CD4-positive, alpha-beta memory T cell (primary cell): Measurements from ENCODE around the gene KRT16. TPM values are rescaled to one million over a fixed set of nuclear protein-coding genes. Genes with fewer than 3 reads are reported as not detected.

Experiments used
- CTCF ChIA-PET: fragments of 350-600 bp; sonication (Branson Sonifier 250); formaldehyde crosslinking; loops from one replicate; lab custom pipeline; 2021; ENCODE audit warnings: inconsistent platforms; ENCODE audit not compliant: partially characterized antibody; lab: Charles Lee
- POLR2A ChIA-PET: fragments of 350-600 bp; sonication (Branson Sonifier 250); formaldehyde crosslinking; loops from one replicate; lab custom pipeline; 2021; ENCODE audit not compliant: partially characterized antibody; lab: Charles Lee
- DNase-seq, 5 donors: peaks; one replicate each; pipeline versions ENCODE4 v3.0.0 to v3.0.0-alpha.2; 2020 to 2022; ENCODE audit warnings: mixed read lengths in 1 of 5
- H3K27ac ChIP-seq: one replicate; pipeline ENCODE4 v1.7.0; 2013; ENCODE audit warnings: low read depth, low read length
- H3K27me3 ChIP-seq: 2 replicates; pipeline ENCODE4 v1.7.0; 2013; ENCODE audit warnings: mild to moderate bottlenecking, low read length, moderate library complexity; ENCODE audit not compliant: insufficient read depth
- H3K36me3 ChIP-seq: 2 replicates; pipeline ENCODE4 v1.7.0; 2013; ENCODE audit warnings: mild to moderate bottlenecking, low read length, moderate library complexity; ENCODE audit not compliant: insufficient read depth
- H3K4me1 ChIP-seq: 2 replicates; pipeline ENCODE4 v1.7.0; 2013; ENCODE audit warnings: mild to moderate bottlenecking, low read length, moderate library complexity; ENCODE audit not compliant: insufficient read depth
- H3K4me3 ChIP-seq, 2 donors: one replicate each; pipeline ENCODE4 v1.7.0; 2013; ENCODE audit warnings: low read length in 2 of 2, mild to moderate bottlenecking in 1 of 2
- H3K9me3 ChIP-seq, 2 donors: one replicate each; pipeline ENCODE4 v1.7.0; 2013; ENCODE audit warnings: low read length in 2 of 2, control low read depth in 1 of 2; ENCODE audit not compliant: control insufficient read depth in 1 of 2
- H3K27ac Mint-ChIP-seq, 7 donors: one replicate each; pipeline ENCODE4 v1.8.0; 2020 to 2021; ENCODE audit warnings: mixed read lengths in 7 of 7, mild to moderate bottlenecking in 6 of 7, inconsistent platforms in 3 of 7, moderate library complexity in 3 of 7
- H3K27me3 Mint-ChIP-seq, 2 donors: one replicate each; pipeline ENCODE4 v1.8.0; 2020 to 2021; ENCODE audit warnings: mixed read lengths in 2 of 2
- H3K36me3 Mint-ChIP-seq, 2 donors: one replicate each; pipeline ENCODE4 v1.8.0; 2020 to 2021; ENCODE audit warnings: mixed read lengths in 2 of 2, inconsistent platforms in 1 of 2, mild to moderate bottlenecking in 1 of 2
- H3K4me1 Mint-ChIP-seq, 4 donors: one replicate each; pipeline ENCODE4 v1.8.0; 2020 to 2021; ENCODE audit warnings: mixed read lengths in 4 of 4, mild to moderate bottlenecking in 1 of 4
- H3K4me3 Mint-ChIP-seq, 8 donors: one replicate each; pipeline ENCODE4 v1.8.0; 2020 to 2021; ENCODE audit warnings: mixed read lengths in 8 of 8, mild to moderate bottlenecking in 7 of 8, moderate library complexity in 6 of 8, inconsistent platforms in 3 of 8
- H3K9me3 Mint-ChIP-seq, 8 donors: one replicate each; pipeline ENCODE4 v1.8.0; 2020 to 2021; ENCODE audit warnings: mixed read lengths in 8 of 8, mild to moderate bottlenecking in 5 of 8, inconsistent platforms in 3 of 8, moderate library complexity in 1 of 8
- intact Hi-C: fragments of 100-400 bp; cut with micrococcal nuclease; formaldehyde crosslinking; loops from one replicate; pipeline ENCODE4 v1.15.1; 2023
- polyA plus RNA-seq, 2 donors: library from polyadenylated mRNA; unstranded; fragments of 300-500 nt; fragmentation: Illumina TruSeq; gene quantifications; one replicate each; pipeline ENCODE4 v1.2.3, GENCODE V29; 2021
- total RNA-seq, 2 experiments: library from RNA; stranded (reverse); gene quantifications; one replicate each; pipeline ENCODE4 v1.2.3, GENCODE V29; 2021

The KRT16 gene
- total and polyA plus RNA-seq, 4 experiments from 2014 or later, result not detected

DNA sequence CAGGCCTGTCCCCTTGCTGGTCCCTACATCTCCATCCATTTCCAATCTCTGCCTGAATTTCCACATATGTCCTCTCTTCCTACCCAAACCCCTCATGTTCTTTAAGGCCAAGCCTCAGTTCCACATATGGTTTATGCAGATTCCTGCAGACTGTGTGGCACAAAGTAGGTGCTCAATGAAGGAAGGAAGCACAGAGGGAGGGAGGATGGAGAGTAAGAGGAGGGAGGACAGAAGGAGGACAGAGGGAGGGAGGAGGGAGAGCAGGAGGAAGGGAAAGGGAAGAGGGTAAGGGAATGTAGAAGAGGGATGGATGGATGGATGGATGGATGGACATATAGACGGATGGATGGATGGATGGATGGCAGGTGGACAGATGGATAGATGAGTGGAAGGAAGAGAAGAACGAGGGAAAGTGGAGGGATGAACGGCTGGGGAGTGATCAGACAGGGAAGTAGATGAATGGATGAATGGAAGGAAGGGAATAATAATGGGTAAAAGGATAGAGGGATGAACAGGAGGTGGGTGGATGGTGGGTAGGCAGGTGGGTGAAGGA lies 18.1 kb downstream of the KRT16 start:
- DNase-seq, result no peak
- H3K27ac Mint-ChIP-seq, result no peak overlapping the region
- ChIA-PET CTCF (no interaction called here), POLR2A (no interaction called here)
- H3K4me3 Mint-ChIP-seq, result no peak overlapping the region
- no peak overlapping the region for H3K4me3 ChIP-seq
- H3K36me3 Mint-ChIP-seq, result no peaks in the 10 kb centered on the region
- peaks cover 14 to 18% of the 10 kb centered on the region in 2 donors for H3K27me3 Mint-ChIP-seq
- no peaks in the 10 kb centered on the region for H3K4me1 ChIP-seq
- H3K27me3 ChIP-seq, result peaks cover 6% of the 10 kb centered on the region
- intact Hi-C loops, result no loop called here
- H3K27ac ChIP-seq, result no peak overlapping the region
- H3K9me3 Mint-ChIP-seq, result no peaks in the 10 kb centered on the region
- no peaks in the 10 kb centered on the region for H3K9me3 ChIP-seq
- no peaks in the 10 kb centered on the region for H3K36me3 ChIP-seq
- H3K4me1 Mint-ChIP-seq, result no peaks in the 10 kb centered on the region

DNA sequence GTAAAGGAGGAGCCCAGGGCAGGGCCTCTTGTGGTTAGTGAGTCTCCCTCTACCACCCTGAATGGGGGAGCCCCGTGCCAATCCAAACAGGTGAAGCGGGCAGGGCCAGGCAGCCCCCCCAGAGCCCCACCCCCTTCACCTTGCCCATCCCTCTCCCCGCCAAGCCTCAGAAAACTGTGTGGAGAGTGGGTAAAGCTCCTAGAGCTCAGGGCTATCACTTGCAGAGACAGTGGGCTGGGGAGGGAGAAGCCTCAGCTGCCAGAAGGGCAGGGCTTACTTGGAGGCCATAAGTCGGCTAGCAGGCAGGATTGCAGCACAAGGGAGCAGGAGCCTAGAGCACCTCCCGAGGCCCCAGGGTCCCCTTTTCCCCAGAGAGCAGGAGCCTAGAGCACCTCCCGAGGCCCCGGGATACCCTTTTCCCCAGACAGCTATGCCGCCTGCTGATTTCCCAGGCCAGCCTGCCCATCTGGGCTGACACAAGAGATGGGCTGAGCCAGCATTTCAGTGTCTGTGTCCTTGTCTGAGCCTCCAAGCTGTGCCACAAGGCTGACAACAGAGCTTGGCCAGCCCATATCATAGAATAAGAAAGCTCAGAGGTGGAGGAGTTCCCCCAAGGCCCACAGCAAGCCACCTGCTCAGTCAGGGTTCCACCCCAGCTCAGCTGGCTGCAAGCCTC lies 19.1 kb downstream of the KRT16 start:
- peaks cover 14 to 19% of the 10 kb centered on the region in 2 donors for H3K27me3 Mint-ChIP-seq
- intact Hi-C loops, result no loop called here
- no peaks in the 10 kb centered on the region for H3K36me3 Mint-ChIP-seq
- H3K27ac Mint-ChIP-seq, result no peak overlapping the region
- H3K9me3 ChIP-seq, result no peaks in the 10 kb centered on the region
- H3K9me3 Mint-ChIP-seq, result no peaks in the 10 kb centered on the region
- ChIA-PET POLR2A (interaction anchor here (0.9 kb wide), 1 partner anchor 44 kb away, joined by 3 read pairs; no protein-coding TSS in a partner anchor), CTCF (no interaction called here)
- no peaks in the 10 kb centered on the region for H3K4me1 Mint-ChIP-seq
- H3K4me3 Mint-ChIP-seq, result no peak overlapping the region
- H3K36me3 ChIP-seq, result no peaks in the 10 kb centered on the region
- no peak for DNase-seq
- H3K27me3 ChIP-seq, result peaks cover 6% of the 10 kb centered on the region
- no peak overlapping the region for H3K4me3 ChIP-seq
- no peak overlapping the region for H3K27ac ChIP-seq
- H3K4me1 ChIP-seq, result no peaks in the 10 kb centered on the region

DNA sequence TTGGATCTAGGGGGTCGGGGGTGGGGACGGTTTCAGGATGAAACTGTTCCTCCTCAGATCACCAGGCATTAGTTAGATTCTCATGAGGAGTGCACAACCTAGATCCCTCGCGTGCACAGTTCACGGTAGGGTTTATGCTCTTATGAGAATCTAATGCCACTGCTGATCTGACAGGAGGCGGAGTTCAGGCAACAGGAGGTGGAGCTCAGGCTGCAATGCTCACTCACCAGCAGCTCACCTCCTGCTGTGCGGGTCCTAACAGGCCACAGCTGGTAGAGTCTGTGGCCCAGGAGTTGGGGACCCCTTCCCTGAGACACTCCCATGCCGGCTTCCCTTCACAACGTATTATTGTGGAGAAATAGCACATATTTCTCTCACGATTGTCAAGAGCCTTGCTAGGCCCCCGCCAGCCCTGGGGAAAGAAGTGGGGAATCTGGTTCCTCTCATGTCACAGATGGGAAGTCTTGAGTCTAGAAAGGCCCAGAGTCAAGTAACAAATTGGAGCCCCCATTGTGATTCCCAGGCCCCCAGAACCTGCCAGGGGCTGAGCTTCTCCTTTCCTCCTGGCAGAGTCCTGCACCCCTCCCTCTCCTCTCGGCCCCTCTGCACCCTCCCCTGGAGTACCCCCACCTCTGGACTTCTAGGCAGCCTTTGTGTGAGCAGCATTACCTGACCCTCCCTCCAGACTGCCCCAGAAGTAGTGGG lies 19.8 kb downstream of the KRT16 start:
- H3K4me1 Mint-ChIP-seq, result no peaks in the 10 kb centered on the region
- DNase-seq, result no peak
- intact Hi-C loops, result no loop called here

DNA sequence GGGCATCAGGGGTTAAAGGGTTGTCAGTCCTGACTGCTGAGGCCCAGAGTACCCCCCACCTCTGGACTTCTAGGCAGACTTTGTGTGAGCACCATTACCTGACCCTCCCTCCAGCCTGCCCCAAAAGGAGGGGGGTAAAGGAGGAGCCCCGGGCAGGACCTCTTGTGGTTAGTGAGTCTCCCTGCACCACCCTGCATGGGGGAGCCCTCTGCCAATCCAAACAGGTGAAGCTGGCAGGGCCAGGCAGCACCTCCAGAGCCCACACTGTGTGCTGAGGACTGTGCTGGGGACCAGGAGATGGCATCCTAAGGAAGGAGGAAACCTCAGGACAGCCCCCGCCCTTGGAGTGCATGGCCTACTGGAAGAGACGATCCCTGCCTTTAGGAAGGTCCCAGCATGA lies 23.3 kb downstream of the KRT16 start:
- POLR2A ChIA-PET, result no interaction called here

More for the DNA sequence above, 19.8 kb downstream of the KRT16 start:
- H3K9me3 ChIP-seq, result no peaks in the 10 kb centered on the region
- H3K4me1 ChIP-seq, result no peaks in the 10 kb centered on the region
- H3K9me3 Mint-ChIP-seq, result no peaks in the 10 kb centered on the region
- H3K27ac Mint-ChIP-seq, result no peak overlapping the region
- no peak overlapping the region for H3K27ac ChIP-seq
- H3K27me3 ChIP-seq, result peaks cover 6% of the 10 kb centered on the region
- H3K36me3 ChIP-seq, result no peaks in the 10 kb centered on the region
- H3K4me3 Mint-ChIP-seq, result no peak overlapping the region
- H3K27me3 Mint-ChIP-seq, result peaks cover 14 to 19% of the 10 kb centered on the region in 2 donors
- POLR2A ChIA-PET, result no interaction called here
- CTCF ChIA-PET, result interaction anchor here (1.5 to 1.8 kb wide), 2 partner anchors 13 to 56 kb away, joined by 4 read pairs; no protein-coding TSS in a partner anchor
- no peaks in the 10 kb centered on the region for H3K36me3 Mint-ChIP-seq
- no peak overlapping the region for H3K4me3 ChIP-seq

DNA sequence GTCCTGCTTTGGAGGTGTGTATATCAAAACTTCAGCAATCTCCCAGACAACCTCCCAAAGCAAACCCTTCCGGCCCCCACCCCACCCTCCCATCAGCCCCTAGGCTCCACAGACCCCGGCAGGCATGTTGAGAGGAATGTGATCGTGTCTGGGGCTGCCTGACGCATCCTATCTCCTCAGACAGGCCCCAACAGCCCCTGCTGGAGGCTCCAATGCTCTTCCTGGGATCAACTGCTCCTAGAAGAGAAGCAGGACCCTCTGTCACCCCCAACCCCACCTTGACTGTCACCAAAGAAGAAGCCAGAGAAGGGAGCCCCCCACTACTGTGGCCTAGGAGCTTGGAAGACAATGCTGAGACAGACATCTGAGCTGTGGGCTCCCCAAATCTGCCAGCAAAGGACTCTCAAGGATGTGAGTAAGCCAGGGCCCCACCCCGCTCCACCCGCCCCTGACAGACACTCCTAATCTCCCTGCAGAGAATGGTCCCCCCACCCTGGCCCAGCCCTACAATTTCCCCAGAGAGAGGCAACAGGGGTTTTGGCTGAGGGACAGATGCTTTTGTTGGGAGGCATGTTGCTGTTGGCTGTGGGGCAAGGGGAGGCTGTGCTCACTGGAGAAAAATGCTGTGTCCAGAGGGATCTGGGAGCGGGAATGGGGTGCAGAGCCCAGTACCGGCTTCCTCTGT lies 24.3 kb downstream of the KRT16 start:
- Mint-ChIP-seq H3K36me3 (no peaks in the 10 kb centered on the region), H3K4me3 (no peak overlapping the region), H3K4me1 (no peaks in the 10 kb centered on the region), H3K27me3 (peaks cover 14 to 21% of the 10 kb centered on the region in 2 donors), H3K9me3 (no peaks in the 10 kb centered on the region), H3K27ac (no peak overlapping the region)
- POLR2A ChIA-PET, result no interaction called here
- H3K4me3 ChIP-seq, result no peak overlapping the region
- no peak overlapping the region for H3K27ac ChIP-seq
- intact Hi-C loops, result no loop called here
- no peak for DNase-seq
- H3K36me3 ChIP-seq, result no peaks in the 10 kb centered on the region
- CTCF ChIA-PET, result no interaction called here
- H3K4me1 ChIP-seq, result no peaks in the 10 kb centered on the region
- H3K27me3 ChIP-seq, result no peaks in the 10 kb centered on the region
- H3K9me3 ChIP-seq, result no peaks in the 10 kb centered on the region

More for the DNA sequence above, 23.3 kb downstream of the KRT16 start:
- Histone ChIP-seq H3K27ac (no peak overlapping the region), H3K36me3 (no peaks in the 10 kb centered on the region), H3K4me3 (no peak overlapping the region), H3K9me3 (no peaks in the 10 kb centered on the region), H3K27me3 (peaks cover 6% of the 10 kb centered on the region), H3K4me1 (no peaks in the 10 kb centered on the region)
- no peaks in the 10 kb centered on the region for H3K4me1 Mint-ChIP-seq
- H3K4me3 Mint-ChIP-seq, result no peak overlapping the region
- H3K27ac Mint-ChIP-seq, result peak overlapping the region in 1 of 7 donors; percentile 15
- peaks cover 12 to 17% of the 10 kb centered on the region in 2 donors for H3K27me3 Mint-ChIP-seq
- DNase-seq, result no peak
- intact Hi-C loops, result no loop called here
- H3K9me3 Mint-ChIP-seq, result no peaks in the 10 kb centered on the region
- CTCF ChIA-PET, result no interaction called here
- no peaks in the 10 kb centered on the region for H3K36me3 Mint-ChIP-seq

DNA sequence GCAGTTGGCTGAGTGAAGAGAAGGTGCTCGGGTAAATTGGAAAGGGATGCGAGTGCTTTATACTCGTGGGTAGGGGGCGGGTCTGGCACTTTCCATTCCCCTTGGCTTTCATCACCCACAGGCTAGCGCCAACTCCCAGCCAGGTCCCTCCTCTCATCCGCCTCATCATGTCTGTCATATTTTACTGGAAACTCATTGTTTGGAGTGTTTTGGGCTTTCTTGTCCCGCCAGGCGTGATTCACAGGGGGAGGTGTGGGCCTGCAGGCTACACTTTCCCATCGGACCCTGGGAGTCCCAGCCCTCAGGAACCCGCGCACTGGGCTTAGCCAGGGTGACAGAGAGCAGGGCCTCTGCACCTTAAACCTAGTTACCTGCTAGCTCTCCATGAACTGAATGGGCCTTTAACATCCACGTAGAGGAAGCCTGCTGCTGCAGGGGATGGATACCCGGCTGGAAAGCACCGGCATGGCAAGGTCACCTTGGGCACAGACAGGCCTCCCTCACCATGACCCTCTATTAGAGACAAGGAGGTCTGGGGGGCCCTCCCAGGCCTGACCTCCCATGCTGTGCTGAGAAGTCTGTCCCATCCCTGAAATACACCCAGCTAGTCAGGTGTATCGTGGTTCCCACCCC lies 25.6 kb downstream of the KRT16 start, which contains the start of gene KRT14:
KRT14 (minus strand) TSS at position 33 of the 633 bp plus-strand sequence. CDS start 61 bp downstream, outside the sequence.
- H3K4me1 ChIP-seq, result no peaks in the 10 kb centered on the region
- Mint-ChIP-seq H3K4me3 (no peak within 1 kb of the TSS), H3K27me3 (peaks cover 14 to 24% of the 10 kb centered on the region in 2 donors), H3K4me1 (no peaks in the 10 kb centered on the region), H3K9me3 (no peaks in the 10 kb centered on the region), H3K36me3 (no peaks in the 10 kb centered on the region), H3K27ac (no peak within 1 kb of the TSS)
- DNase-seq, result no peak
- H3K27me3 ChIP-seq, result no peaks in the 10 kb centered on the region
- no peaks in the 10 kb centered on the region for H3K36me3 ChIP-seq
- ChIA-PET POLR2A (no interaction called here), CTCF (no interaction called here)
- H3K9me3 ChIP-seq, result no peaks in the 10 kb centered on the region
- H3K27ac ChIP-seq, result no peak within 1 kb of the TSS
- intact Hi-C loops, result no loop called here
- H3K4me3 ChIP-seq, result no peak within 1 kb of the TSS
